Measurements from ENCODE around the gene NTRK3. TPM values are rescaled to one million over a fixed set of nuclear protein-coding genes. Genes with fewer than 3 reads are reported as not detected.

The NTRK3 gene
- total RNA-seq, 1 donor from 2014 or later, result not detected

- CTCF ChIA-PET, result interaction anchor here (0.8 kb wide), 1 partner anchor 25 kb away, joined by 3 read pairs; no protein-coding TSS in a partner anchor
- POLR2A ChIA-PET, result no interaction called here
- H3K27ac Mint-ChIP-seq, result no peak overlapping the region
Measured at GRCh38 chr15:88300089-88300488, 43.5 kb upstream of the NTRK3 start.

GRCh38 chr15:88299497-88299896 lies 43.0 kb upstream of the NTRK3 start:
- ChIA-PET CTCF (interaction anchor here (0.8 kb wide), 1 partner anchor 25 kb away, joined by 3 read pairs; no protein-coding TSS in a partner anchor), POLR2A (no interaction called here)
- H3K4me3 Mint-ChIP-seq, result no peak overlapping the region
- no peaks in the 10 kb centered on the region for H3K9me3 Mint-ChIP-seq
- ATAC-seq (ENCODE audit: low read depth) (no peak), DNase-seq (no peak)
- intact Hi-C loops (cut with micrococcal nuclease), result no loop called here
- no peak overlapping the region for H3K27ac Mint-ChIP-seq
- H3K27me3 Mint-ChIP-seq, result peaks cover 6% of the 10 kb centered on the region
- no peaks in the 10 kb centered on the region for H3K36me3 Mint-ChIP-seq (ENCODE audit: low read depth)
- H3K4me1 Mint-ChIP-seq, result no peaks in the 10 kb centered on the region
- TF ChIP-seq CTCF (IDR thresholded peaks at IDR 0.05), result no peak

More at GRCh38 chr15:88300089-88300488, 43.5 kb upstream of the NTRK3 start:
- Mint-ChIP-seq H3K27me3 (peaks cover 4% of the 10 kb centered on the region), H3K9me3 (no peaks in the 10 kb centered on the region), H3K36me3 (ENCODE audit: low read depth) (no peaks in the 10 kb centered on the region), H3K4me3 (no peak overlapping the region), H3K4me1 (no peaks in the 10 kb centered on the region)
- DNase-seq (no peak), ATAC-seq (ENCODE audit: low read depth) (no peak)
- intact Hi-C loops (cut with micrococcal nuclease), result no loop called here
- TF ChIP-seq CTCF (IDR thresholded peaks at IDR 0.05), result no peak

GRCh38 chr15:88288661-88289060 lies 32.1 kb upstream of the NTRK3 start:
- TF ChIP-seq CTCF (IDR thresholded peaks at IDR 0.05), result no peak
- ATAC-seq (ENCODE audit: low read depth) (no peak), DNase-seq (no peak)
- POLR2A ChIA-PET, result no interaction called here
- Mint-ChIP-seq H3K27ac (no peak overlapping the region), H3K4me1 (peaks cover 10% of the 10 kb centered on the region), H3K27me3 (peaks cover 23% of the 10 kb centered on the region), H3K9me3 (no peaks in the 10 kb centered on the region), H3K36me3 (ENCODE audit: low read depth) (no peaks in the 10 kb centered on the region), H3K4me3 (no peak overlapping the region)
- intact Hi-C loops (cut with micrococcal nuclease), result no loop called here
- CTCF ChIA-PET, result no interaction called here

- no peaks in the 10 kb centered on the region for H3K36me3 Mint-ChIP-seq (ENCODE audit: low read depth)
- DNase-seq (no peak), ATAC-seq (ENCODE audit: low read depth) (no peak)
- intact Hi-C loops (cut with micrococcal nuclease), result no loop called here
- POLR2A ChIA-PET, result no interaction called here
- CTCF ChIA-PET, result no interaction called here
- no peak overlapping the region for H3K4me3 Mint-ChIP-seq
- peaks cover 10% of the 10 kb centered on the region for H3K4me1 Mint-ChIP-seq
- no peak overlapping the region for H3K27ac Mint-ChIP-seq
- no peak for TF ChIP-seq CTCF (IDR thresholded peaks at IDR 0.05)
- peaks cover 27% of the 10 kb centered on the region for H3K27me3 Mint-ChIP-seq
- no peaks in the 10 kb centered on the region for H3K9me3 Mint-ChIP-seq
Measured at GRCh38 chr15:88288206-88288605, 31.7 kb upstream of the NTRK3 start.

- ATAC-seq (ENCODE audit: low read depth) (no peak), DNase-seq (no peak)
- Mint-ChIP-seq H3K4me1 (no peaks in the 10 kb centered on the region), H3K9me3 (no peaks in the 10 kb centered on the region), H3K36me3 (ENCODE audit: low read depth) (no peaks in the 10 kb centered on the region), H3K27ac (no peak overlapping the region), H3K4me3 (no peak overlapping the region), H3K27me3 (peaks cover 41% of the 10 kb centered on the region)
- ChIA-PET CTCF (interaction anchor here (1.2 kb wide), 1 partner anchor 9 kb away, joined by 3 read pairs; no protein-coding TSS in a partner anchor), POLR2A (no interaction called here)
- no peak for TF ChIP-seq CTCF (IDR thresholded peaks at IDR 0.05)
- intact Hi-C loops (cut with micrococcal nuclease), result no loop called here
Measured at GRCh38 chr15:88284318-88284998, 27.9 kb upstream of the NTRK3 start.

All from activated B cell treated with CpG ODN at 0.5 μM for 24 hours (primary cell).